HTERT RPE-1 (cell line): ENCODE results near the gene CSTF1.

Experiments
- in situ Hi-C: fragments of 300-500 bp; cut with MboI; formaldehyde crosslinking; loops from 4 replicates; pipeline ENCODE4 v1.14.3; 2020; ENCODE audit warnings: low sequenced_read_pairs

Gene CSTF1

GRCh38 chr20:56392132-56392880, at the start of gene CSTF1, which contains the start of gene AURKA:
Gene CSTF1, plus strand, starts transcription at chr20:56392645. Its CDS starts 2,908 bp downstream, at chr20:56395553.
Gene AURKA, minus strand, starts transcription at chr20:56392215. Its CDS starts 4,018 bp downstream, at chr20:56388197.
- in situ Hi-C loops: no loop called here

- in situ Hi-C loops: no loop called here
Measured at GRCh38 chr20:56342783-56343182, 49.7 kb upstream of the CSTF1 start.

GRCh38 chr20:56343861-56344381, 48.5 kb upstream of the CSTF1 start:
- in situ Hi-C loops: no loop called here

- in situ Hi-C loops: no loop called here
Measured at GRCh38 chr20:56345911-56346310, 46.5 kb upstream of the CSTF1 start.

- in situ Hi-C loops: no loop called here
Measured at GRCh38 chr20:56347628-56348304, 44.7 kb upstream of the CSTF1 start.

GRCh38 chr20:56348305-56348693, 44.1 kb upstream of the CSTF1 start:
- in situ Hi-C loops: no loop called here

GRCh38 chr20:56348746-56349145, 43.7 kb upstream of the CSTF1 start:
- in situ Hi-C loops: no loop called here

GRCh38 chr20:56350842-56351241, 41.6 kb upstream of the CSTF1 start:
- in situ Hi-C loops: no loop called here

GRCh38 chr20:56352345-56353055, 39.9 kb upstream of the CSTF1 start:
- in situ Hi-C loops: no loop called here

- in situ Hi-C loops: no loop called here
Measured at GRCh38 chr20:56353356-56353755, 39.1 kb upstream of the CSTF1 start.

GRCh38 chr20:56358070-56358469, 34.4 kb upstream of the CSTF1 start:
- in situ Hi-C loops: no loop called here

- in situ Hi-C loops: no loop called here
Measured at GRCh38 chr20:56358600-56359211, 33.7 kb upstream of the CSTF1 start, which contains the start of gene FAM210B. Gene FAM210B, plus strand, starts transcription at chr20:56358974. Its CDS starts 32 bp downstream, at chr20:56359006.

- in situ Hi-C loops: no loop called here
Measured at GRCh38 chr20:56359212-56360132, 33.0 kb upstream of the CSTF1 start.

- in situ Hi-C loops: no loop called here
Measured at GRCh38 chr20:56360133-56360907, 32.1 kb upstream of the CSTF1 start.

GRCh38 chr20:56360908-56361205, 31.6 kb upstream of the CSTF1 start:
- in situ Hi-C loops: no loop called here

- in situ Hi-C loops: no loop called here
Measured at GRCh38 chr20:56361900-56362299, 30.5 kb upstream of the CSTF1 start.

GRCh38 chr20:56362833-56363413, 29.5 kb upstream of the CSTF1 start:
- in situ Hi-C loops: no loop called here

GRCh38 chr20:56363491-56363890, 29.0 kb upstream of the CSTF1 start:
- in situ Hi-C loops: no loop called here
